SJCRH30 (cell line): ENCODE measurements around the gene ZNF573. TPM values are rescaled to one million over a fixed set of nuclear protein-coding genes. Genes with fewer than 3 reads are reported as not detected.
"Not testable (repeated sequence)": the region's sequence is repeated elsewhere in the genome, so short reads cannot be mapped to it uniquely, and the experiment has no call there.

Experiments used
- DNase-seq, 2 experiments: peaks; one replicate each; pipeline ENCODE4 v3.0.0-alpha.2; 2015 to 2020
- H3K27ac ChIP-seq: fragments of 250-450 bp; sonication (Bioruptor Pico); 2 replicates; pipeline ENCODE4 v1.5.1; 2020; ENCODE audit warnings: mild to moderate bottlenecking, moderate library complexity
- H3K27me3 ChIP-seq: fragments of 250-450 bp; sonication (Bioruptor Pico); 2 replicates; pipeline ENCODE4 v1.5.1; 2020; ENCODE audit warnings: mild to moderate bottlenecking, moderate library complexity
- H3K36me3 ChIP-seq: fragments of 250-450 bp; sonication (Bioruptor Pico); 2 replicates; pipeline ENCODE4 v1.5.1; 2020; ENCODE audit warnings: mild to moderate bottlenecking, moderate library complexity
- H3K4me1 ChIP-seq: fragments of 250-450 bp; sonication (Bioruptor Pico); 2 replicates; pipeline ENCODE4 v1.5.1; 2020; ENCODE audit warnings: mild to moderate bottlenecking, moderate library complexity
- H3K4me3 ChIP-seq: fragments of 250-450 bp; sonication (Bioruptor Pico); 2 replicates; pipeline ENCODE4 v1.5.1; 2020; ENCODE audit warnings: mild to moderate bottlenecking, moderate library complexity
- H3K9me3 ChIP-seq: fragments of 250-450 bp; sonication (Bioruptor Pico); replicated peaks from 2 replicates; pipeline ENCODE4 v1.5.1; 2020; ENCODE audit warnings: mild to moderate bottlenecking, moderate library complexity
- total RNA-seq: library from RNA; depleted of rRNA; stranded (reverse); fragments of >200 nt; shearing (Covaris generic); gene quantifications from 2 replicates; pipeline ENCODE4 v1.2.3, GENCODE V29; 2014; rRNA removed

The ZNF573 gene
- 8.5 and 10.7 TPM in 2 replicates for total RNA-seq

GRCh38 chr19:37779127-37780005, at the start of gene ZNF573:
Gene ZNF573, minus strand, starts transcription at chr19:37779586. Its CDS starts 5,857 bp downstream, at chr19:37773729.
- Histone ChIP-seq H3K27ac (peak within 1 kb of the TSS; percentile 79), H3K4me3 (peak within 1 kb of the TSS; percentile 85), H3K9me3 (peaks cover 14% of the 10 kb centered on the region), H3K4me1 (no peaks in the 10 kb centered on the region; the same call in 1 of the 2 replicates), H3K36me3 (peaks cover 4% of the 10 kb centered on the region; the same call in 1 of the 2 replicates), H3K27me3 (no peaks in the 10 kb centered on the region)
- peak; percentile 92 to 97 for DNase-seq

- H3K36me3 ChIP-seq, result no peaks in the 10 kb centered on the region
- no peak overlapping the region for H3K27ac ChIP-seq
- DNase-seq, result peak; percentile 32 to 43
- H3K27me3 ChIP-seq, result no peaks in the 10 kb centered on the region
- H3K4me1 ChIP-seq, result no peaks in the 10 kb centered on the region
- peaks cover 5% of the 10 kb centered on the region for H3K9me3 ChIP-seq
- peak overlapping the region; percentile 47 for H3K4me3 ChIP-seq
Measured at GRCh38 chr19:37817180-37817981, 38.0 kb upstream of the ZNF573 start.

- H3K4me3 ChIP-seq, H3K36me3 ChIP-seq, DNase-seq: not testable (repeated sequence)
Measured at GRCh38 chr19:37815611-37816010, 36.2 kb upstream of the ZNF573 start.

GRCh38 chr19:37813340-37813739, 34.0 kb upstream of the ZNF573 start:
- Histone ChIP-seq H3K27me3 (no peaks in the 10 kb centered on the region), H3K4me3 (no peak overlapping the region), H3K4me1 (no peaks in the 10 kb centered on the region), H3K27ac (no peak overlapping the region), H3K9me3 (peaks cover 9% of the 10 kb centered on the region), H3K36me3 (no peaks in the 10 kb centered on the region)
- DNase-seq, result no peak

More at GRCh38 chr19:37815611-37816010, 36.2 kb upstream of the ZNF573 start:
- H3K27me3 ChIP-seq, H3K4me1 ChIP-seq, H3K9me3 ChIP-seq, H3K27ac ChIP-seq: not testable (repeated sequence)

GRCh38 chr19:37809366-37809765, 30.0 kb upstream of the ZNF573 start:
- no peaks in the 10 kb centered on the region for H3K27me3 ChIP-seq
- H3K36me3 ChIP-seq, result no peaks in the 10 kb centered on the region
- H3K4me1 ChIP-seq, result no peaks in the 10 kb centered on the region
- peaks cover 14% of the 10 kb centered on the region for H3K9me3 ChIP-seq
- no peak overlapping the region for H3K27ac ChIP-seq
- no peak overlapping the region for H3K4me3 ChIP-seq
- no peak for DNase-seq

GRCh38 chr19:37803249-37803840, 24.0 kb upstream of the ZNF573 start:
- no peak for DNase-seq
- no peaks in the 10 kb centered on the region for H3K36me3 ChIP-seq
- no peak overlapping the region for H3K27ac ChIP-seq
- H3K9me3 ChIP-seq, result peaks cover 29% of the 10 kb centered on the region
- no peaks in the 10 kb centered on the region for H3K27me3 ChIP-seq
- no peak overlapping the region for H3K4me3 ChIP-seq
- H3K4me1 ChIP-seq, result no peaks in the 10 kb centered on the region

GRCh38 chr19:37790244-37790925, 11.0 kb upstream of the ZNF573 start:
- DNase-seq, result no peak
- no peak overlapping the region for H3K4me3 ChIP-seq
- peaks cover 3% of the 10 kb centered on the region; the same call in 1 of the 2 replicates for H3K9me3 ChIP-seq
- no peaks in the 10 kb centered on the region for H3K27me3 ChIP-seq
- H3K4me1 ChIP-seq, result no peaks in the 10 kb centered on the region
- no peaks in the 10 kb centered on the region for H3K36me3 ChIP-seq
- no peak overlapping the region for H3K27ac ChIP-seq

GRCh38 chr19:37778613-37779126, 716 bp downstream of the ZNF573 start:
- Histone ChIP-seq H3K9me3 (peaks cover 9% of the 10 kb centered on the region), H3K4me1 (no peaks in the 10 kb centered on the region; the same call in 1 of the 2 replicates), H3K27ac (peak overlapping the region; percentile 79; the same call in 1 of the 2 replicates), H3K27me3 (no peaks in the 10 kb centered on the region), H3K36me3 (peaks cover 3% of the 10 kb centered on the region; the same call in 1 of the 2 replicates), H3K4me3 (peak overlapping the region; percentile 85)
- DNase-seq, result peak in 1 of 2 experiments; percentile 24

- H3K4me3 ChIP-seq, result no peak overlapping the region
- H3K36me3 ChIP-seq, result peaks cover 38% of the 10 kb centered on the region
- H3K27me3 ChIP-seq, result no peaks in the 10 kb centered on the region
- peaks cover 14% of the 10 kb centered on the region for H3K9me3 ChIP-seq
- H3K4me1 ChIP-seq, result no peaks in the 10 kb centered on the region
- H3K27ac ChIP-seq, result no peak overlapping the region
- no peak for DNase-seq
Measured at GRCh38 chr19:37770985-37771384, 8.4 kb downstream of the ZNF573 start.

GRCh38 chr19:37763488-37763887, 15.9 kb downstream of the ZNF573 start:
- H3K27ac ChIP-seq, result no peak overlapping the region

GRCh38 chr19:37757683-37758082, 21.7 kb downstream of the ZNF573 start:
- DNase-seq, H3K27me3 ChIP-seq: not testable (repeated sequence)

More at GRCh38 chr19:37763488-37763887, 15.9 kb downstream of the ZNF573 start:
- H3K27me3 ChIP-seq, result no peaks in the 10 kb centered on the region
- H3K4me3 ChIP-seq, result no peak overlapping the region
- DNase-seq, result no peak
- H3K9me3 ChIP-seq, result peaks cover 13% of the 10 kb centered on the region
- peaks cover 25% of the 10 kb centered on the region for H3K36me3 ChIP-seq
- no peaks in the 10 kb centered on the region for H3K4me1 ChIP-seq

GRCh38 chr19:37738371-37738770, 41.0 kb downstream of the ZNF573 start:
- Histone ChIP-seq H3K36me3 (peaks cover 18% of the 10 kb centered on the region; the same call in 1 of the 2 replicates), H3K4me1 (no peaks in the 10 kb centered on the region), H3K4me3 (no peak overlapping the region), H3K27me3 (no peaks in the 10 kb centered on the region), H3K27ac (no peak overlapping the region), H3K9me3 (peaks cover 46% of the 10 kb centered on the region)
- no peak for DNase-seq

More at GRCh38 chr19:37757683-37758082, 21.7 kb downstream of the ZNF573 start:
- H3K36me3 ChIP-seq, result peaks cover 14% of the 10 kb centered on the region
- H3K4me3 ChIP-seq, H3K4me1 ChIP-seq, H3K27ac ChIP-seq: not testable (repeated sequence)
- peaks cover 19% of the 10 kb centered on the region for H3K9me3 ChIP-seq

GRCh38 chr19:37725181-37725580, 54.2 kb downstream of the ZNF573 start:
- Histone ChIP-seq H3K36me3 (no peaks in the 10 kb centered on the region), H3K4me1 (no peaks in the 10 kb centered on the region), H3K9me3 (peaks cover 4% of the 10 kb centered on the region), H3K4me3 (no peak overlapping the region), H3K27me3 (no peaks in the 10 kb centered on the region; the same call in 1 of the 2 replicates), H3K27ac (no peak overlapping the region)
- DNase-seq, result no peak

GRCh38 chr19:37719927-37720265, 59.5 kb downstream of the ZNF573 start:
- peaks cover 15% of the 10 kb centered on the region for H3K36me3 ChIP-seq
- H3K4me1 ChIP-seq, result 0 out of 2 replicates have a peak, but pooled peaks cover 3% of the 10 kb centered on the region
- H3K27ac ChIP-seq, result no peak overlapping the region
- peak overlapping the region; percentile 68 for H3K4me3 ChIP-seq
- DNase-seq, result no peak
- H3K27me3 ChIP-seq, result no peaks in the 10 kb centered on the region; the same call in 1 of the 2 replicates
- H3K9me3 ChIP-seq, result 0 out of 2 replicates have a peak, but pooled peaks cover 4% of the 10 kb centered on the region
